Fibroblast of villous mesenchyme (primary cell): ENCODE results near the gene PKNOX1. TPM values are rescaled to one million over a fixed set of nuclear protein-coding genes. Genes with fewer than 3 reads are reported as not detected.
"Not testable (repeated sequence)": the region's sequence is repeated elsewhere in the genome, so short reads cannot be mapped to it uniquely, and the experiment has no call there.

ENCODE experiments used
- DNase-seq: peaks from one replicate; pipeline ENCODE4 v3.0.0-alpha.2; 2010; ENCODE audit warnings: low read depth
- H3K4me3 ChIP-seq: 2 replicates; pipeline ENCODE4 v1.5.1; 2011; ENCODE audit warnings: low read depth, mild to moderate bottlenecking, low read length
- total RNA-seq: library from RNA; depleted of rRNA; stranded (reverse); fragments of >200 nt; gene quantifications from 2 replicates; pipeline ENCODE4 v1.2.3, GENCODE V29; 2012
- TF ChIP-seq, protein P1 (sequence below): IDR thresholded peaks from 2 replicates; pipeline ENCODE4 v1.5.1; 2012; ENCODE audit warnings: low read depth, mild to moderate bottlenecking, low read length; ENCODE audit not compliant: insufficient read depth

The PKNOX1 gene
- total RNA-seq, 1 donor: 16.8 TPM

DNA sequence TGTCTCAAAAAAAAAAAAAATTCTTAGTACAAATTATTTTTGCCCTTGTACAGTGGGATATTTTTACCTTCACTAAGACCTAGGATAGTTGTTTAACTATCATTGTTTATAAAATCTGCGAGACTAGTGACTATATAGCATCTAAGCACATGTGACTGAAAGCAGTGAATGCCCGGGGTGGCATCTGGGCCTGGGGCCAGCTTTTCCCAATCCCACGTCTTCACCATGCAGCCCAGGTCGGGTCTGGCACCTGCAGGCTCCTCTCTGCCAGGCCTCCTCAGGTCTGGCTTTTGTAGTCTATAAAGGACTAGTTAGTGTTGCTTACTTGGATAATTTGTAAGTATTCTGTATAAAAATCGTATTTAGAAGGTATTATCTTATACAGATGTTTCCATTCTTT, 60.5 kb downstream of the PKNOX1 start:
- no peak overlapping the region for H3K4me3 ChIP-seq
- DNase-seq: no peak
- TF ChIP-seq, protein P1, sequence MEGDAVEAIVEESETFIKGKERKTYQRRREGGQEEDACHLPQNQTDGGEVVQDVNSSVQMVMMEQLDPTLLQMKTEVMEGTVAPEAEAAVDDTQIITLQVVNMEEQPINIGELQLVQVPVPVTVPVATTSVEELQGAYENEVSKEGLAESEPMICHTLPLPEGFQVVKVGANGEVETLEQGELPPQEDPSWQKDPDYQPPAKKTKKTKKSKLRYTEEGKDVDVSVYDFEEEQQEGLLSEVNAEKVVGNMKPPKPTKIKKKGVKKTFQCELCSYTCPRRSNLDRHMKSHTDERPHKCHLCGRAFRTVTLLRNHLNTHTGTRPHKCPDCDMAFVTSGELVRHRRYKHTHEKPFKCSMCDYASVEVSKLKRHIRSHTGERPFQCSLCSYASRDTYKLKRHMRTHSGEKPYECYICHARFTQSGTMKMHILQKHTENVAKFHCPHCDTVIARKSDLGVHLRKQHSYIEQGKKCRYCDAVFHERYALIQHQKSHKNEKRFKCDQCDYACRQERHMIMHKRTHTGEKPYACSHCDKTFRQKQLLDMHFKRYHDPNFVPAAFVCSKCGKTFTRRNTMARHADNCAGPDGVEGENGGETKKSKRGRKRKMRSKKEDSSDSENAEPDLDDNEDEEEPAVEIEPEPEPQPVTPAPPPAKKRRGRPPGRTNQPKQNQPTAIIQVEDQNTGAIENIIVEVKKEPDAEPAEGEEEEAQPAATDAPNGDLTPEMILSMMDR: no peak

DNA sequence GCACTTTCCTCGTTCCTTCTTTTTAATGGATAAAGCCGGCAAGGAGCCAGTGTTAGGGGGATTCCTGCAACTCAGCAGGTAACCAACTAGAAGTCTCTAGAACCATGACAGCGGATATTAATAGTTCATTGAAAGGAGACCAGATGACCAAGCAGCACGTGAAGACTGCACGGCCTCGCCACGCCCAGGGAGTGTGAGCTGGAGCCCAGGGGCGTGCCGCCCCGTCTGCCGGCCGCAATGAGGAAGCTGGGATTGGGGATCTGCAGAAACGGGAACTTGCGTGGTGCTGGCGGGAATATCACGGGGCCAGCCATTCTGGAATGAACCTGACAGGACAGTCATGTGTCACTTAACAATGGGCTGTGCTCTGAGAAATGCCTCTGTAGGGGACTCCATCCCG, 62.5 kb downstream of the PKNOX1 start:
- not testable (repeated sequence) for H3K4me3 ChIP-seq, DNase-seq

DNA sequence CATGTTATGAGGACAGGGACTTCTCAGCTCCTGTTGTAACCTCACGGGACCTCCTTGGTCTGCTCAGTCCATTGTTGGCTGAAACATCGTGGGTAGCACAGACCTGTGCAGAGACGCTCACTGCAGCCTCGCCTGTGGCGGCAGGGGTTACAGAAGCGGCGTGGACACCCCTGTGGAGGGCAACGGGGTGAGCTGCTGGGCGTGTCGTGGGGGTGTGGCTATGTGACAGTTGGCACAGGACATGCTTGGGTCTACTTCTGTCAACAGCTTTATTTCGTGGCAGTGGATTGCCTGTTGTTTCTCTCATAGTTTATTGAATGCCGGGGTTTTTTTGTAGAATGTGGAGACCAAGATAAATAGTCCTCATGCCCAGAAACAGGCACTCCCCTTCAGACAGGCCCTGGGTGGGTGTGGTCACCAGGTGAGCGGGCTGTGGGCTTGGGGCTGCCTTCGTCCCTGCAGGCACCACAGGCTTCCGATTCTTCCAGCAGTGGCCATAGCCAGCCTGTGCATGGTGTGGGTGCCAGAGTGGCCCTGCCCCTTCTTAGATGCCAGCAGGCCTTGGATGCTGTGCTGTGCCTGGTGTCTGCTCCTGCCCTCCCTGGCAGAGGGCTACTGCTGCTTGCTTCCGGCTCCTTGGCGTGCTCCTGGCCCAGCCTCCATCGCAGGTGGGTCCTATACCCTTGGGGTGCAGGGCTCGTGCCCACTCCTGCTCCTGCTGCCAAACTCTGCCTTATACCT, 63.7 kb downstream of the PKNOX1 start:
- not testable (repeated sequence) for DNase-seq, H3K4me3 ChIP-seq

DNA sequence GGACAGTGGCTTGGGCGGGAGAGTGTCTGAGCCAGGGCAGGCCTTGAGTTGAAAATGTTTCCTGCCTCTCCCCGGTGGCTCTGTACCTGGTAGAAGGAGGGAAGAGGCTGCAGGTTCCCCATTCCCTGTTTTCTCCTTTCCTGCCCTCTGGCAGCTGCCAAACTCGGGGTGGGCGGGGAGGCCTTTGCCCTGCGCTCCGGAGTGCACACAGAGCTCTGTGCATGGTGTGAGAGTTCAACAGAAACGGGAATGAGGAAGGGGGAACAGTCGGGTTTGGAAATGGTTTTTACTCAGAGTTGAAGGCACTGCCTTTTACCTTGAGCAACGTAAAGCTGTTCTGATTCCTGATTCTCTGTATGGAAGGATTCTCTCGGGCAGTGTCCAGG, 64.3 kb downstream of the PKNOX1 start:
- DNase-seq, H3K4me3 ChIP-seq: not testable (repeated sequence)

DNA sequence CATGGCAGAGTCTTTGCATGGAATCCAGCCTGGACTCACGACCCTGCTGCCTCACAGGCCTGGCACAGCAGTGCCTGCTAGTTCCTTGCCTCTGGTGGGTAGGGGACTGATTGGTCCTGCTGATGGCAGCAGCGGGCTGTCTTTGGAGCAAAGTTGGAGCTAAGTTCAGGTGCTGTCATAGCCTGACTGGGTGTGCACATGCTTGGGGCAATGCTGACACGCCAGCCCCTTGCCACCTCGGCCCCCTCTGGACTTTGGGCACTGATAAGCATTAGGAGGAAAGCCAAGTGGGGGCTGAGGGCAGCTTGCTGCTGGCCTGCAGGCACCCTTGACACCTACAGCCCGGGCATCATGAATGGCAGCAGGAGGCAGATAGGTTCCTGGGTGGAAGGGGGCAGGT, 67.8 kb downstream of the PKNOX1 start:
- DNase-seq: not testable (repeated sequence)

DNA sequence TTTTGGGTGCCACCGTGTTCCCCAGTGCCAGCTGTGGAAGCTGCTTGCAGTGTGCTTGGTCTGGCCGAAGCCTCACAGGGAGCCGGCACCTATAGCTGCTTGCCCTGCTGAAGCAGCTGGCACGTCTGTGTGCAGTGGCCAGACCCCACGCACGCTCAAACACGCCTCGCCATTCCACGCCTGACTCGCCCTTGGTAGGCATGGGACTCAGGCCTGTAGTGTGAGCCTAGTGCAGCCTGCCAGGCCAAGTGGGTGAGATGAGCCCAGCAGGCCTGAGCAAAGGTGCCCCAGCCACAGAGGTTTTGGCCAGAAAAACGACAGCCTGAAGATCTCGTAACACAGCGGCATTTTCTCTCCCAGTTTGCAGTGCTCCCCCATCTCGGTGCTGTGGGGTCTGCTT, 68.9 kb downstream of the PKNOX1 start:
- not testable (repeated sequence) for DNase-seq, H3K4me3 ChIP-seq

More for the DNA sequence above, 67.8 kb downstream of the PKNOX1 start:
- H3K4me3 ChIP-seq: not testable (repeated sequence)

DNA sequence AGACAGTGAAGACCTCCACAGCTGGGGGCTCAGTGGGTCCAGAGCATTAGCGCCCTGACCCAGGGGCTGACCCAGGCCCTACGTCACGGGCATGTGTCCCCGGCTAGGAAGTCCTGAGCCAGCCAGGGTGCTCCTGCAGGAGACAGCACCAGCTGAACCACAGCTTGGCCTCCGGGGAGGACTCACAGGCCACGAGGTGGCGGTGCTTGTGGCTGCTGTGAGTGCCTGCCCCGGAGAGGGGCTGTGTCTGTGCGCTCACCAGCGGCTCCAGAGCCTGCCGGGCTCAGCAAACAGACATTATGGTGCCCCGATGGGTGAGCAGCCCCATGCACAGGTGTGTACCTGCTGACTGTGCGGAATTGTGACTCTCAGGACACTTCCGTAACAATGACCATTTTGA, 70.2 kb downstream of the PKNOX1 start:
- not testable (repeated sequence) for DNase-seq

DNA sequence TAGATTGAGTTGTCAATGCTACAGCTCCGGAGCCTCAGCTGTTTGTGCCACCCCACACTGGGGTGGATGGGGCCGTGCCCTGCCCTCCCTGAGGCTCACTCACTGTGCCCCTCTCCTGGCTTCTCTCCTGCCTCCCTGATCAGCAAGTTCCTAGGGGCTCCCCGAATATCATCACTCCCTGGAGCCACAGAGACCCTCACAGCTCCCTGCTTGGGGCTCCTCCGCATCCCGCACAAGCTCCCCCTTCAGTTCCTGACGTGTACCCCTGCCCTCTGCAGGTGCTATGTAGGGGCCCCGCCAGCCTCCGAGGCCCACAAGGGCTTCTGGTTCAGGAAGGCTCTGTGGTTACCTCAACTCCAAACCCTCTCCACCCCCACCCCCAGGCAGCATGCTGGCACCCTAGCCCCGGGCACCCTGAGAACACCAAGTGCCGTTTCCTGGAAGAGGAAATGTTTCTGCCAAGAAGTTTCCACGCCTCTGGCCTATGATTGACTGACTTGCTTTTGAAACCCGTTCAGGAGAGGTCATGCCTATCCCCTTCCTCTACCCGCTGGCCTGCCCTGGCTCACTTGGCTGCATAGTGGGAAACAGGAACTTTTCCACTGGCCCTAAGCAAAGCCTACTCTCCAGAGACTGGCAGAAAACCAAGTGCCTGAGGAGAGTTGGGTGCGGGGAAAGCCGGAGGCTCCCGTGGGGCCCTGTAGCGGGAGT, 71.0 kb downstream of the PKNOX1 start:
- H3K4me3 ChIP-seq, DNase-seq: not testable (repeated sequence)

More for the DNA sequence above, 70.2 kb downstream of the PKNOX1 start:
- not testable (repeated sequence) for H3K4me3 ChIP-seq

DNA sequence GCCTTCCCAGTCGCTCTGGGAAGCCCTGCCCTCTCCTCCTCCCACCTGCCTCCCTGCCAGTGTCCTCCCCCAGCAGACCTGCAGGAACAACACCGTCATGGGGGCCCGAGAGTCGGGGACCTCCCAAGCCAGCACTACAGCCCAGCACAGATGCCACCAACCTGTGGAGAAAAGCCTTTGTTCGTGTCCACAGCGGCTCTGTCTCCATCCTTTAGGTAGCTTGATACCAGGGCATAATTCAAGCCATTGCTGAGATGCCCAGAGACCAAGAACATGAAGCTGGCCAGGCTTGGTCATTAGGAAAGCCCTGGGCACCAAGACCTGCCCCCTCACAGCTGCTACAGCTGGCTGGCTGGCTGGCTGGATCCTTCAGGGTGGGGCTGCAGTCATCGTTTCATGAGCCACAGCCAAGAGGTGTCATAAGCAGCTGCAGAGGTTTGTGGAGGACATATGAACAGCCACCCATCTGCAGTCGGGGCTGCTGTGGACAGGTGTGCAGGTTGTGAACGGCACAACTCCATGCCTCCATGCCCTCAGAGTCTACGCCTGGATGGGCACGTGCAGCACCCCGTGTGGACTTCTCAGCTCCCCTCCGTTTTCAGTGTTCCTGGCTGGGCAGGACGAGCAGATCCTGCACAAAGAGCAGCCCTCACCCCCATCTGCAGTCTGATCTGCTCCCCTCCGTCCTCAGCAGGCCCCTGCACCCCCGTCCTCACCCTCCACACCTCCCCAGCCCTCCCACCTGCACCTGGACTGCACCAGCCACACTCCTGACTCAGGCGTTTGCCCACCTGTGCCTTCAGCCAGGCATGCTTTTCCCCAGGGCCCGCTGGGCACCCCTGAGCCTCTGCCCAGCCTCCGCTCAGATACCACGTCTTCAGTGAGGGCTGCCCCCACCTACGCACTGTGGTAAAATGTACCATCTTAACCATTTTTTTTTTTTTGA, 71.8 kb downstream of the PKNOX1 start:
- H3K4me3 ChIP-seq, DNase-seq: not testable (repeated sequence)

DNA sequence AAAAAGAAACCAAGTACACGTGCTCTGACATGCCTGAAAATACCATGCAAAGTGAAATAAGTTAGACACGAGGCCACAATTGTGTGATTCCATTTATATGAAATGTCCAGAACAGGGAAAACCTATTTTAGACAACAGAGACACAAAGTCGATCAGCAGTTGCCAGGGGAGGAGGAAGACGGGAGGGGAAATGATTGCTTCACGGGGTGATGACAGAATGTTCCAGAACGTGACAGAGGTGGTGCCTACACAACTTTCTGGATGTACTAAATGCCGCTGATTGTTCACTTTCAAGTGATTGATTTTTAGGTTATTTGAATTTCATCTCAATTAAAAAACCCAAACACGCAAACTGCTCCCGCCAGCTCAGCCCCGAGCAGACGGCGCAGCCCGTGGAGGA, 78.8 kb downstream of the PKNOX1 start:
- DNase-seq, H3K4me3 ChIP-seq: not testable (repeated sequence)

DNA sequence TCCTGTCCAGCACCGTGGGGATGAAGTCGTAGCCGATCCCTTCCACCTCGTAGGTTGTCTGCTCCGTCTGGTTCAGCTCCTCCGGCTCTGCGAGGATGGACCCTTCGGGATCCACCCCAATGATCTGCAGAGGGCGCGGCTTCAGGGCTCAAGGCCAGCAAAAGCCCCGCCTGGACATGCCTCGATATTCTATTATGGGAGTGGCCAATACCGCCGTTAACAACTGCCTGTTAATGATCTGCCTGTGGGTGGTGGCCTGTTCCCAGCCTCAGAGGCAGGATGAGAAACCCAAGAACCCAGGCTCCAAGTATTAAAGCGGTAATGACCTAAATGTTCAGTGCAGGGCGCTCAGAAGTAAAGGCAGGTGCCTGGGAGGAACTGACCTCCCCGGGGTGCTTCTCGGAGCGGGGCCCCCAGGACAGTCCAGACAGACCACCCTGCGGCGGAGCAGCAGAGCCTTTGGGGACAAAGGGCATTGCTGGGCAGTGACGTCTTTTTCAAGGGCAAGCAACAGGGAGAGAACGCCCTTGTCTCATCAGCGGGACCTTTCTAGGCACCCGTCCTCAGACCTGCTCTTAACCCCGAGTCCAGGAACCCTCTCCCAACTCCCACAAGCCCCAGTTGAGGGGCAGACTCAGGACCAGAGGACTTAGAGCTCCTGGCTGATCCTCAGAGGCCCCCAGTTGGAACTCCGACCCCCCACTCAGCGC, 88.7 kb downstream of the PKNOX1 start:
- DNase-seq: not testable (repeated sequence)

DNA sequence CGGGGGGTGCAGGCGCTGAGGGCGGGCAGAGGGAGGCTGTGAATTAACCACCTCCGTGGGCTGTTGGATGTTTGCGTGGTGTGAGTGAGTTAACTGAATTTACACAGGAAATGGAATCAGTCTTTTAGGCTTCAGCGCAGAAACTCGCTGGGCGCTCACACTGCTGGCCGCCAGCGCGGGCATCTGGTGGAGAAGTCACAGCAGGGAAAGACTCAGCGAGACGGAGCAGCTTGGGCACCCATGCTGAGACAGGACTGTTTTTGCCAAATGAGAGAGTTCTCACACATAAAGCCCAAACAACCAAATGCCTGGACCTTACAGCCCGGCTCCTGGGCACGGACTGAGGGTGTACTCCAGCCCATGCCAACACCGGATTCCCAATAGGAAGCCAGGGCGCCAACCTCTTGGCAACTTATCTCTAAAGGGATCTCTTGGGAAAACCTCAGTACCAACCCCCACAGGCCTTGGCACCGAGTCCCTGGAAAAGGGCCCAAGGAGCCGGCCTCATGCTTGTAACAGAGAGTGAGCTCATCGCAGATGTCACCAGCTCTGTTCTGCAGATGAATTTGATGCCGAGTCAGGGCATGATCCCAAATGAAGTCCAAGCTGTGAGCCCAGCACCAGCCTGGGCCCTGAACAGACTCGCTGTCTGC, 90.0 kb downstream of the PKNOX1 start:
- DNase-seq, H3K4me3 ChIP-seq: not testable (repeated sequence)

More for the DNA sequence above, 88.7 kb downstream of the PKNOX1 start:
- H3K4me3 ChIP-seq: not testable (repeated sequence)

DNA sequence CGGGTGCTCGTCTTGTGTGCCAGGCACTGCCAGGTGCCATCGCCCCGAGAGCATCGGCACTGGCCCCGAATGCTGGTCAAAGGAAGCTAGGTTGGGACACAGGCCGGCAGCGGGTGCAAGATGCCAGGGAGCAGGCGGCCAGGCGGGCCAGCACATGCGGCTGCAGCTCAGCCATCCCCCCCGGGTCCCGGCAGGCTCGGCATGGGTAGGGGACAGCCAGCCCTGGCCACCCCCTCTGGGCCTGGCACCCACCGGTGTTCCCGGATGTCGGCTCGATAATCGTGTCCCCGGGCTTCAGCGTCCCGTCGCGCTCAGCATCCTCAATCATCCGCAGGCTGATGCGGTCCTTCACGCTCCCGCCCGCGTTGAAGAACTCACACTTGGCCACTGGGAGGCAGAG, 91.6 kb downstream of the PKNOX1 start:
- not testable (repeated sequence) for H3K4me3 ChIP-seq, DNase-seq

DNA sequence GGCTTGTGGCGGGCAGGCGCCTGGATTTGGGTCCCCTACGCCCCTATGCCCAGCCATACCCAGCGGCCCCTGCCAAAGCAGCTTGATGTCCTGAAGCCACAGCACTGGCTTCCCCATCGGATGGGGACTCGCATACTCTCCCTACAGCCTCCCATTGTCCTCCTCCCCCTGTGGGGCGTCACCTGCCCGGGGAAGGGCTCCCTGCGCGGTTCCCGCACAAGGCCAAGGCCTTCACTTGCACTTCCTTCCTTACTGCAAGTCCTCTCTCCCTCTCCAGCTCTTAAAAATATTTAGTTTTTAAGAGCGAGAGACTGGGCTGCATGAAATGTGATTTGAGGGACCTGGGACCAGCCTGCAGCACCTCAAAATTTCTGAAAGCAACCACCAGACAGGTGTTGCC, 92.3 kb downstream of the PKNOX1 start:
- not testable (repeated sequence) for H3K4me3 ChIP-seq, DNase-seq

DNA sequence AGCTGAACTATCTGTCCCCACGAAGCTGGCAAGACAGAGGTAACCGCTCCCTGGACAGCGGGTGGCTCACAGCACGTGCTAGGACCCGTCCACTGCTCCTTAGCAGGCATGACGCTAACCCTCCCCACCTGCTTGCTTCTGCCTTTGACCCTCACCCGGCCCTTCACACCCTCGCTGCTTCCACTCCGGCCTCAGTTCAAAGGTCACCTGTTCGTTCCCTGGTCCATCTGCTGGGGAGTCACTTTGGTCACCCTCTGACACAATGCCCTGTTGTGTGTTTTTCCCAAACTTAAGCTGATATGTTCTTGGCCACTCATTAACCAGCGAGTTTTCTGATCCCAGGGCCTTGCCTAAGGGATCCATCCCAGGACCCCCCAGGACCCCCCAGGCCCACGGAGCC, 93.7 kb downstream of the PKNOX1 start:
- H3K4me3 ChIP-seq, DNase-seq: not testable (repeated sequence)

DNA sequence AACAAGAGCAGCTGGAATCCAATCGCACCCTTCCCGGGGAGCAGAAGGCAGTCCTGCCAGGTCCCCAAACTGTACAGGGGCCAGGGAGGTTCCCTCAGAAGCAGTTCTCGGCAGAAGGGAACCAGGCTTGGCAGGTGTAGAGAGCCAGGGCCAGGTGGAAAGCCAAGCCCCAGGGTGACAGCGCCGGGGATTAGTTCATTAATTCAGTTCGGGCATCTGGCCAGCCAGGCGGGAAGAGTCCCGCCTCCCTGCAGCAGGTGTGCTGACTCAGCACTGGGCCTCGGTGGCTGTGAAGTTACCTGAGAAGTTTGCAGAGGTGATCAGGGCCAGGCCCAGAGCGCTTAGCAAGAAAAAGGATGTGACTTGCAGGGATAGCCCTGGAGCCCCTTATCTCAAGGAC, 95.3 kb downstream of the PKNOX1 start:
- not testable (repeated sequence) for H3K4me3 ChIP-seq, DNase-seq
